SIG-M5 treated with dmso at 0.1 percent for 504 hours (cell line): ENCODE results near the gene TAS2R9.
A peak's percentile ranks its signal among the peaks of the same experiment; 100 is the strongest.
"Not testable (repeated sequence)": the region's sequence is repeated elsewhere in the genome, so short reads cannot be mapped to it uniquely, and the experiment has no call there.

Source experiments
- DNase-seq: peaks from one replicate; lab custom pipeline; 2025; ENCODE audit not compliant: unreplicated experiment; lab: John Stamatoyannopoulos, UW

Gene TAS2R9

GRCh38 chr12:10810068-10810467 is at the start of gene TAS2R9:
TSS of gene TAS2R9 (minus strand) at chr12:10810168. CDS start at chr12:10810075, 93 bp downstream.
- no peak for DNase-seq

- no peak for DNase-seq
Observed at GRCh38 chr12:10855807-10856206, 45.8 kb upstream of the TAS2R9 start.

GRCh38 chr12:10853776-10854175 is 43.8 kb upstream of the TAS2R9 start:
- DNase-seq = no peak

- no peak for DNase-seq
Observed at GRCh38 chr12:10851243-10851858, 41.4 kb upstream of the TAS2R9 start.

GRCh38 chr12:10849425-10849878 is 39.5 kb upstream of the TAS2R9 start, which contains the start of gene PRR4:
TSS of gene PRR4 (minus strand) at chr12:10849475. CDS start at chr12:10849437, 38 bp downstream.
- no peak for DNase-seq

GRCh38 chr12:10847744-10848143 is 37.8 kb upstream of the TAS2R9 start:
- DNase-seq = no peak

- no peak for DNase-seq
Observed at GRCh38 chr12:10842862-10843261, 32.9 kb upstream of the TAS2R9 start.

- DNase-seq = no peak
Observed at GRCh38 chr12:10838461-10838860, 28.5 kb upstream of the TAS2R9 start.

- no peak for DNase-seq
Observed at GRCh38 chr12:10829994-10830393, 20.0 kb upstream of the TAS2R9 start.

GRCh38 chr12:10826258-10826657 is 16.3 kb upstream of the TAS2R9 start, which contains the start of gene TAS2R10:
TSS of gene TAS2R10 (minus strand) at chr12:10826358. CDS start at chr12:10826269, 89 bp downstream.
- no peak for DNase-seq

- DNase-seq = no peak
Observed at GRCh38 chr12:10824957-10825356, 15.0 kb upstream of the TAS2R9 start.

- no peak for DNase-seq
Observed at GRCh38 chr12:10811883-10812536, 2.0 kb upstream of the TAS2R9 start.

- DNase-seq = no peak
Observed at GRCh38 chr12:10807186-10807585, 2.8 kb downstream of the TAS2R9 start, which contains the start of gene TAS2R8. TSS of gene TAS2R8 (minus strand) at chr12:10807286. CDS start at chr12:10806980, 306 bp downstream.

- DNase-seq = no peak
Observed at GRCh38 chr12:10802587-10802986, 7.4 kb downstream of the TAS2R9 start, which contains the start of gene TAS2R7. TSS of gene TAS2R7 (minus strand) at chr12:10802627. CDS start at chr12:10802570, 57 bp downstream.

- DNase-seq = no peak
Observed at GRCh38 chr12:10801741-10802140, 8.2 kb downstream of the TAS2R9 start.

GRCh38 chr12:10794222-10794621 is 15.7 kb downstream of the TAS2R9 start:
- no peak for DNase-seq

GRCh38 chr12:10791769-10792168 is 18.2 kb downstream of the TAS2R9 start:
- not testable (repeated sequence) for DNase-seq

- DNase-seq = no peak
Observed at GRCh38 chr12:10783252-10783651, 26.7 kb downstream of the TAS2R9 start.

- no peak for DNase-seq
Observed at GRCh38 chr12:10779103-10779502, 30.9 kb downstream of the TAS2R9 start.

GRCh38 chr12:10771132-10771733 is 38.7 kb downstream of the TAS2R9 start:
- DNase-seq = peak; percentile 33

GRCh38 chr12:10759657-10760056 is 50.3 kb downstream of the TAS2R9 start:
- DNase-seq = no peak
